NB4 (cell line): Measurements from ENCODE around the gene USP10.

Experiments
- MAX ChIP-seq: IDR thresholded peaks from 2 replicates; pipeline ENCODE4 v1.6.1; 2011; ENCODE audit warnings: low read depth, low read length
- POLR2A ChIP-seq: IDR thresholded peaks from 2 replicates; pipeline ENCODE4 v1.6.1; 2011; ENCODE audit warnings: mild to moderate bottlenecking; ENCODE audit not compliant: insufficient read length; ENCODE audit errors: extremely low read depth

GRCh38 chr16:84715854-84716253 lies 16.1 kb downstream of the USP10 start:
- TF ChIP-seq POLR2A (no peak), MAX (no peak)
